ENCODE measurements around the gene ADAMTS8. TPM values are rescaled to one million over a fixed set of nuclear protein-coding genes. Genes with fewer than 3 reads are reported as not detected.

Gene ADAMTS8
- total RNA-seq, 1 donor from 2014 or later = 1.5 TPM

GRCh38 chr11:130423541-130424142, 4.8 kb downstream of the ADAMTS8 start:
- H3K27me3 ChIP-seq = no peaks in the 10 kb centered on the region
- H3K27ac ChIP-seq = no peak overlapping the region
- DNase-seq (ENCODE audit: extremely low spot score in 2 of 2) = no peak
- H3K36me3 ChIP-seq = no peaks in the 10 kb centered on the region
- H3K4me1 ChIP-seq = peaks cover 17% of the 10 kb centered on the region
- intact Hi-C loops (cut with DNase I) = loop anchor here (10.0 kb wide), 1 partner anchor 209 kb away; no protein-coding TSS in a partner anchor
- no peaks in the 10 kb centered on the region for H3K9me3 ChIP-seq
- no peak overlapping the region for H3K4me3 ChIP-seq
- TF ChIP-seq POLR2A (IDR thresholded peaks at IDR 0.05) (no peak), POLR2AphosphoS5 (IDR thresholded peaks at IDR 0.05; ENCODE audit: insufficient read depth in 1 of 2, low read depth in 1 of 2) (no peak)
- TF ChIP-seq, protein P1, sequence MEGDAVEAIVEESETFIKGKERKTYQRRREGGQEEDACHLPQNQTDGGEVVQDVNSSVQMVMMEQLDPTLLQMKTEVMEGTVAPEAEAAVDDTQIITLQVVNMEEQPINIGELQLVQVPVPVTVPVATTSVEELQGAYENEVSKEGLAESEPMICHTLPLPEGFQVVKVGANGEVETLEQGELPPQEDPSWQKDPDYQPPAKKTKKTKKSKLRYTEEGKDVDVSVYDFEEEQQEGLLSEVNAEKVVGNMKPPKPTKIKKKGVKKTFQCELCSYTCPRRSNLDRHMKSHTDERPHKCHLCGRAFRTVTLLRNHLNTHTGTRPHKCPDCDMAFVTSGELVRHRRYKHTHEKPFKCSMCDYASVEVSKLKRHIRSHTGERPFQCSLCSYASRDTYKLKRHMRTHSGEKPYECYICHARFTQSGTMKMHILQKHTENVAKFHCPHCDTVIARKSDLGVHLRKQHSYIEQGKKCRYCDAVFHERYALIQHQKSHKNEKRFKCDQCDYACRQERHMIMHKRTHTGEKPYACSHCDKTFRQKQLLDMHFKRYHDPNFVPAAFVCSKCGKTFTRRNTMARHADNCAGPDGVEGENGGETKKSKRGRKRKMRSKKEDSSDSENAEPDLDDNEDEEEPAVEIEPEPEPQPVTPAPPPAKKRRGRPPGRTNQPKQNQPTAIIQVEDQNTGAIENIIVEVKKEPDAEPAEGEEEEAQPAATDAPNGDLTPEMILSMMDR (IDR thresholded peaks at IDR 0.05) = no peak

DNA sequence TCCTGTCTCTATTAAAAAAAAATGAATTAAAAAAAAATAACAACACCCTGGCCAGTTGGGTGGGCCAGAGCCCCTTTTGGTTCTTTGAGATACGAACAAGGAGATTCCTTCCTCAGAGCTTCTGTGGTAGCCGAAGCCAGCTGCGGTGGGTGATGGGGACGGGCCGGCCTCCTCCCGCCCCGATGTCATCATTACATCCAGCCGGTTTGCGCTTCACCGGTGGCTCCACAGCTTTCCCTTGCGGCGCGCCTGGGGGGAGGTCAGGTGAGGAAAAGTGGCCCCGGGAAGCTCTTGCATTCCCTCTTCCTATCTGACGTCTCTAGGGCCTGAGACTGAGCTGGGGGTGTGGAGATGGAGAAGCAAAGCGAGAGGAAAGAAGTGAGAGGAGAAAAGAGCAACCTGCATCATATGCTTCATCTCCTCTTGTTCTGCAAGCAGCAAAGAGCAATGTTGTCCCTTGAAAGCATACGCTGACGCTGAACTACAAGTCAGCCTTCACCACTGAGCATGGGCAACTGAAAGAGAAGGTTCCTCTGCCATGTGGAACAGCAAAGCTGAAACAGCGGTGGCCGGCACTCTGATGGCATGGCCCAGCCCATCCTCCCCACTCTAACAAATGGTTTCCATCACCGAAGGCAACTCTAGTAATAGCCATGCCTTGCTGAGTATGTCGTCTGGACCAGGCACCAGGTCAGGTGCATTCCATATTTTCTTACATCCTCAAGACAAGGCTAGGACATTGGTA, 6.0 kb downstream of the ADAMTS8 start:
- TF ChIP-seq, protein P1 (IDR thresholded peaks at IDR 0.05) = no peak
- TF ChIP-seq POLR2A (IDR thresholded peaks at IDR 0.05) (no peak), POLR2AphosphoS5 (IDR thresholded peaks at IDR 0.05; ENCODE audit: insufficient read depth in 1 of 2, low read depth in 1 of 2) (no peak)
- H3K36me3 ChIP-seq = no peaks in the 10 kb centered on the region

GRCh38 chr11:130421697-130422096, 6.7 kb downstream of the ADAMTS8 start:
- H3K4me3 ChIP-seq = no peak overlapping the region
- no peak overlapping the region for H3K27ac ChIP-seq
- no peaks in the 10 kb centered on the region for H3K27me3 ChIP-seq
- no peaks in the 10 kb centered on the region for H3K9me3 ChIP-seq
- DNase-seq (ENCODE audit: extremely low spot score in 2 of 2) = no peak
- TF ChIP-seq, protein P1 (IDR thresholded peaks at IDR 0.05) = no peak
- TF ChIP-seq POLR2AphosphoS5 (IDR thresholded peaks at IDR 0.05; ENCODE audit: insufficient read depth in 1 of 2, low read depth in 1 of 2) (no peak), POLR2A (IDR thresholded peaks at IDR 0.05) (no peak)
- intact Hi-C loops (cut with DNase I) = loop anchor here (10.0 kb wide), 1 partner anchor 207 kb away; no protein-coding TSS in a partner anchor
- peaks cover 4% of the 10 kb centered on the region for H3K4me1 ChIP-seq
- no peaks in the 10 kb centered on the region for H3K36me3 ChIP-seq

More for the DNA sequence above, 6.0 kb downstream of the ADAMTS8 start:
- intact Hi-C loops (cut with DNase I) = loop anchor here (10.0 kb wide), 1 partner anchor 208 kb away; no protein-coding TSS in a partner anchor
- H3K27me3 ChIP-seq = no peaks in the 10 kb centered on the region
- no peak overlapping the region for H3K27ac ChIP-seq
- no peak for DNase-seq (ENCODE audit: extremely low spot score in 2 of 2)
- no peaks in the 10 kb centered on the region for H3K9me3 ChIP-seq
- H3K4me3 ChIP-seq = no peak overlapping the region
- H3K4me1 ChIP-seq = peaks cover 12% of the 10 kb centered on the region

- Histone ChIP-seq H3K36me3 (no peaks in the 10 kb centered on the region), H3K4me1 (no peaks in the 10 kb centered on the region), H3K9me3 (no peaks in the 10 kb centered on the region), H3K4me3 (no peak overlapping the region), H3K27me3 (no peaks in the 10 kb centered on the region), H3K27ac (no peak overlapping the region)
- intact Hi-C loops (cut with DNase I) = loop anchor here (10.0 kb wide), 1 partner anchor 206 kb away; no protein-coding TSS in a partner anchor
- TF ChIP-seq POLR2A (IDR thresholded peaks at IDR 0.05) (no peak), POLR2AphosphoS5 (IDR thresholded peaks at IDR 0.05; ENCODE audit: insufficient read depth in 1 of 2, low read depth in 1 of 2) (no peak)
- TF ChIP-seq, protein P1 (IDR thresholded peaks at IDR 0.05) = no peak
- no peak for DNase-seq (ENCODE audit: extremely low spot score in 2 of 2)
Measured at GRCh38 chr11:130421199-130421585, 7.2 kb downstream of the ADAMTS8 start.

All from vagina (tissue), 2 donors.